Right renal cortex interstitium (tissue), 3 donors: Measurements from ENCODE around the gene TPPP. TPM values are rescaled to one million over a fixed set of nuclear protein-coding genes. Genes with fewer than 3 reads are reported as not detected.

Source experiments
- DNase-seq, 3 donors: peaks; one replicate each; pipeline ENCODE4 v3.0.0-alpha.2; 2013; ENCODE audit warnings: low read depth in 3 of 3, low spot score in 2 of 3
- polyA plus RNA-seq, 3 donors: library from polyadenylated mRNA; unstranded; fragments of 120-200 nt; gene quantifications; one replicate each; pipeline ENCODE4 v1.2.1, GENCODE V29; 2013; ENCODE audit not compliant: insufficient read length in 3 of 3

TPPP gene
- polyA plus RNA-seq, 3 donors: 2.9 to 5.5 (median 3.9) TPM

DNA sequence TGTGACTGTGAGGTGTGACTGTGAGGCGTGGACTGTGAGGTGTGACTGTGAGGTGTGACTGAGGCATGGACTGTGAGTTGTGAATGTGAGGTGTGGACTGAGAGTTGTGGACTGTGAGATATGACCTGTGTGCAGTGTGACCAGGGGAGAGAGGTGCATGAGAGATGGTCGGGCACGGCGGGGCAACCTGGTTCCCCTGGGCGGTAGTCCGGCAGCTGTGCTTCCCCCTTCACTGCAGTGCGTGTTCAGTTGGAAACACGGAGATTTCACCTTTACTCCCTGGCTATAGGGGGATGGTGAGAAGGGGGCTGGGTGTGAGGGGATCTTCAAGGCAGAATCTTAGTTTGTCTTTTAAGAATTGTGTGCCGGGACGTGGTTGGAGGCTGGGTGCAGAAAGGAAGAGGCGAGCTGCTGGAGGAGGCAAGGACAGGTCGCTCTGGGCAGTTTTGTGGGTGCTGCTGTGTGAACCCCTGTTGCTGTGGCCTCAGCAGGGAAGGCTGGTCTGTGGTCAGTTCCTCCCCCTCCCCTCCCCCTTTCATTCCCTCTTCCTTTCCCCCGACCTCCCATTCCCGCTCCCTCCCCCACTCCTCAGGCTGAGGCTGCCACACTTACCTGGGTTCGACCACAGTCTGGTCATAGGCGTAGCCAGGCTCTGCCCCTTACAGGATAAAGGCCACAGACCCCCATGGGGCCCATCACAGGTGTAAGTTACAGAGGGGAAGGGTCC lies 41.7 kb downstream of the TPPP start:
- DNase-seq: no peak

DNA sequence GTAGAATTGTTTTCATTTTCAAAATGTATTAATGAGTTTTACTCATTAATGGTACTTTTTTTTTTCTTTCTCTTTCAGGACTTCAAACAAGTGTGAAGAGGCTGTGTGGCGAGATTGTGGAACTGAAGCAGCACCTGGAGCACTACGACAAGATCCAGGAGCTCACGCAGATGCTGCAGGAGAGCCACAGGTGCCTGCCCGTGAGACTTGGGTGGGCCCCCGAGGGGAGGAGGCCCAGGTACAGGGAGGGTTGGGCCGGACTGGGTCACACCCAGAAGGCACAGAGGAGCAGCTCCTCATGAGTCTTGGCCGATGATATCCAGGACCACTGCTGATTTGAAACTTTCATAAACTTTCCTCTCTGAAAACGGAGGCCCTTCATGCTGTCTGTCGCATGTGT lies 45.4 kb downstream of the TPPP start:
- DNase-seq: no peak

DNA sequence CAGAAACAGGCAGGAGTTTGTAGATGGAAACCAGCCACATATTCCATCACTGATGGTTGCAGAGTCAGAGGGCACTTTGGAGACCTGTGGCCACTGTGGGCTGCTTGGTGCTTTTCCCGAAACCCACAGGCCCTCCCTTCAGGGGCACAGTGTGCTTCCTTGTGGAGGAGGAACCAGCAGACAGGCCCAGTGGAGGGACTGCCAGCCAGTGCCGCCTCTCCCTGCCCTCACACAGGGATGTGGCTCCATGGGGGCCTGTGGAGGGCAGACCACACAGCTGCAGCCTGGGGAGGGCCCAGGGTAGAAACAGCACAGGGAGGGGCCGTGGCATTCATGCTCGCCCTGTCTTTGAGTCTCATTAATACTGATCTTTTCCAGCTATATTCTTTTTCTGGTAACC lies 45.8 kb downstream of the TPPP start:
- no peak for DNase-seq

DNA sequence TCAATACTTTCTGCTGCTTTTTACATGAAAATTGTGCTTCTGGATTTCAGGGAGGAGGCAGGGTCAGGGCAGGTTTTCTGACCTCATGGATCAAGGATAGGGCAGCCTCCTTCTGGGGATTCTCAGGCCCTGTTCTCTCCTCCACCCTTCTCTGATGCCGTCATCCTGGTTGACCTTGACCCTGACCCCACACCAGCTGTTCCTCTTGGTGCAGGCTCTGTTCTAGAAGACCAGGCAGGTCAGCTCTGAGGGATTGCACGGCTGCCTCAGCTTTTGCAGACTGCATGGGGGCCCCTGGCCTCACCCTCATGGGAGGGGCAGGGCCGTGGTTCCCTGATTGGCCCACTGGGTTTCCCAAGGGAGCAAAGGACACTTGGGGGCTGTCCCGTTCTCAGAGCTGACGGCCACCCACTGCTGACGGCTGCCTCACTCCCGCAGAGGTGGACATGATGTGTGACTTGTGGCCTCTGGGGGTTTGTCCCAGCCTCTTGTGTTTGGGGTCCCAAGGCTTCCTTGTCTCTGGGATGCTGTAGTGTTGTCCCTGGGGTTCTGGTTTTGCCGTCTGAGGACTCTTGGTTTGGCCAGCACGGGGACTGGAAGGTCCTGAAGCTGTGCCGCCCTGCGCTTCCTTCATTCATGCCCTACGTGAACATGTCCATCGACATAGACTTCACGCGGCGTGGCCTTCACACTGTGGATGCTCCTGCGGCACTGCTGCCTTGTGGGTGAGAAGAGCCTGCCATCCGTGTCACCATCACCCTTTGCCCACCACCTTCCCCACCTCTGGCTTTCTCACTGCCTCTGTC lies 46.6 kb downstream of the TPPP start:
- DNase-seq: no peak

DNA sequence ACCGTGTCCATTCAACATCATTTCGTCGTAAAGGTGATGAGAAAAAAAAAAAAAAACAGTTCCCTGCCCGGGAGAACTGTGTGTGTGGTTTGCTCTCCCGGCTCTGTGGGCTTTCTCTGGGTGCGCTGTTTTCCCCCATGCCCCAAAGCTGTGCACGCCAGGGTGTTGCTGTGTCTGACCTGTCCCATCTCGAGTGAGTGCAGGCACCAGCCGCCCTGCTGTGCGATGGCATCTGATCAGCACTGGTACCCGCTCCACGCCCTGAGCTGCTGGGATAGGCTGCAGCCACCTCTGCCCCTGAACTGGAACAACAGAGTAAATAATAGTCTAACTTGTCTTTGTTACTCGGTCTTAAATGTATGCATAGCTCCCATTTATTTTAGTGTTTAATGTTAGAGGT lies 47.7 kb downstream of the TPPP start:
- DNase-seq: no peak

DNA sequence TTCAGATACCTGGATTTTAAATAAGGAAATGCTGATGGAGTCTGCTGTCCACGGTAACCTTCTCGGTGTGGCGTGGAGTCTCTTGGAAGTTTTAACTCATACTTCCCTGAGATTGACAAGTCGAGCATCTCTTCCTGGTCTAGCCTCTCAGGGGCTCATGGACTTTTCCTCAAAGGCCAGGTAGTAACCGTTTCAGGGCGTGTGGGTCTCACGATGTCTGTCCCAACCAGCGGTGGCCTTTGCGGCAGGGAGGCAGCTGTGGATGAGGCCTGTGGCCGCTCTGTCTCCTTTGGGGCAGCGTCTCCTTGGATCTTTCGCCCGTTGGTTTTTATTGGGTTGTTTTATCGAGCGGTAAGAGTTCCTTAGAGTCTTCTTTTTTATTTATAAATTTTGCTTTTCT lies 48.2 kb downstream of the TPPP start:
- no peak for DNase-seq

DNA sequence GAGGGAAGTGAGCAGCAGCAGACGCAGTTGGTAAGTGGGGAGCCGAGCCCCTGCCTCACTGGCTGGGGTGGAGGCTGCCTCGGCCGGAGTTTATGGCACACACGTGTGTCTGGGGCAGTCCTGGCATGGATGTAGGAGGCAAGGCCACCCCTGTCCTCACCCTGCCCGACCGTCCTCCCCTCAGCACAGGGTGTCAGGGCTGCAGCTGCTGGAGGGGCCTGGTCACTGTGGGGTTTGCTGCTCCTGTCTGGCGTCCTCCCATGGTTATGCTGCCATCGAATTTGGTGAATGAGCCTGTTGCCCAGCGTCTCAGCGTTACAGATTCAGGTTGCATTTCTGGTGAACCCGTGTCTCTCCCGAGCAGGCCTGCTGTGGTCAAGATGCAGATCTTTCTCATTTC lies 48.6 kb downstream of the TPPP start:
- DNase-seq: no peak

DNA sequence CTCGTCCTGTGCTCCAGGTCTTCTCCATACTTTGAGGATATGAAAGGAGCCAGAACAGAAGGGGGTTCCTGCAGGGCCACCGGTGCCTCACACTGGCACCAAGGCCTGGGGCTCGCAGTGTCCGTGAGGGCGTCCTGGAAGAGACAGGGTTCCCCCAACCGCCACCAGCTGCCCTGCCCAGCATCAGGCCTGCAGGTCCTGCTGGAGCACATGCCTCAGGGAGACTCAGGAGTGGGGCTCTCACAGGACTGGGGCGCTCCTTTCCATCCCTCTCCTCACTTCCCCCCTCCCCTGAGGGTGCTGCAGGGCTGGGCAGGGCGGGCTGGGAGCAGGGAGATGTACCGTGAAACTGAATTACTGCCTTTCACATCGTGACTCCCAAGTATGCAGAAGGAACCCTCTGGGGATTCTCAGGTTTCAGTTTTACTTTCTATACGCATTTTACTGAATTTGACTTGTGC lies 49.3 kb downstream of the TPPP start:
- DNase-seq: peak; percentile 5 to 30 (median 15)

DNA sequence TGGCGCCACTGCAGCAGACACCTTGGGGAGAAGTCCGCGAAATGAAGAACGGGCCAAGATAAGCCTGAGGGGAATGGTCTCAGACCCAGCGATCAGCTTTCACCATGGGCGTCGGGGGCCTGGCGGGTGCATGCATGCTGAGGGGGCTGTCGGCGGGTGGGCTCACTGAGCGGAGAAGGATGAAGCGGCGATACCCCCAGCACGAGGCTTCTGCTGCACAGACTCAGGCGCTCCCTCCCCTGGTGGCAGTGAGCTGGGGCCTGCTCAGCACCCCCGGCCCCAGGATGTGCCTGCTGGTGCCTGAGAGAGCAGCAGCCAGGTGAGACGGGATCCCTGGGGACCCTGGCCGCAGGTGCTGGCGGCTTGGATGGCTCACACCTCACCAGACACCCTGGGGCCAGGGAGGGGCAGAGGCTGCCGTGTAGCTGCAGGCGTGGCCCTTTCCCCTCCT lies 49.8 kb downstream of the TPPP start:
- no peak for DNase-seq

DNA sequence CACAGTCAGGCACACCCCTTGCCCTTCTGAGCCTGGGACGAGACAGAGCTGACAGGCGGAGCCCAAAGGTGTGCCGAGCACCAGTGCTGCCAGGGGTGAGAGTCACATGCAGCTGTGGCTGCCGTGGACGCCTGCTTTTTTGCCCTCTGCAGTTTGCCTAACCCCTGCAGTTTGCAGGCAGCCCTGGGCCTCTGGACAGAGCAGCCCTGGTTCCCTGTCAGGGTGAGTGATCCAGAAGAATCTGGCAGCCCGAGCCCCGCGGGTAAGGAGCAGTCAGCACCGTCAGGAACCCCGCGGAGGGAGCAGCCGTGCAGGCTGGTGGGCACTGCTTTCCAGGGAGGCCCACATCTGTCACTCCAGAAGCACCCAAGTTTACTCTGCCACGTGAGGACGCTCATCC lies 50.7 kb downstream of the TPPP start:
- DNase-seq: no peak

DNA sequence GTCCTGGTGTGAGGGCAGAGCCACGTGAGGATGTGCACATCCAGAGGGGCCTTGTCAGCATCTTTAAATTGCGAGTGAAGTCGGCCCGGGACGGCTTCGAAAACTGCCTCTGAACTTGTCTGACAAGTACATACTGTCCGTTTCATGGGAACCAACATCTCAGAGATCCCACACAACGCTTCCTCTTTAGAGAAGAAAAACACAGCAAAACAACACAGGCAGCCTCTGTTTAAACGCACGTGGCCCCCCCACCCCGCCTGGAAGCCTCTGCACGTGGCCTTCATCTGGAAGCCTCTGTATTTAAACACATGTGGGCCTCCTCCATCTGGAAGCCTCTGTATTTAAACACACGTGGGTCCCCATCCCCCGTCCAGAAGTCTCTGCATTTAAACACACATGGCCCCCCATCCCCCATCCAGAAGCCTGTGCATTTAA lies 51.8 kb downstream of the TPPP start:
- no peak for DNase-seq

DNA sequence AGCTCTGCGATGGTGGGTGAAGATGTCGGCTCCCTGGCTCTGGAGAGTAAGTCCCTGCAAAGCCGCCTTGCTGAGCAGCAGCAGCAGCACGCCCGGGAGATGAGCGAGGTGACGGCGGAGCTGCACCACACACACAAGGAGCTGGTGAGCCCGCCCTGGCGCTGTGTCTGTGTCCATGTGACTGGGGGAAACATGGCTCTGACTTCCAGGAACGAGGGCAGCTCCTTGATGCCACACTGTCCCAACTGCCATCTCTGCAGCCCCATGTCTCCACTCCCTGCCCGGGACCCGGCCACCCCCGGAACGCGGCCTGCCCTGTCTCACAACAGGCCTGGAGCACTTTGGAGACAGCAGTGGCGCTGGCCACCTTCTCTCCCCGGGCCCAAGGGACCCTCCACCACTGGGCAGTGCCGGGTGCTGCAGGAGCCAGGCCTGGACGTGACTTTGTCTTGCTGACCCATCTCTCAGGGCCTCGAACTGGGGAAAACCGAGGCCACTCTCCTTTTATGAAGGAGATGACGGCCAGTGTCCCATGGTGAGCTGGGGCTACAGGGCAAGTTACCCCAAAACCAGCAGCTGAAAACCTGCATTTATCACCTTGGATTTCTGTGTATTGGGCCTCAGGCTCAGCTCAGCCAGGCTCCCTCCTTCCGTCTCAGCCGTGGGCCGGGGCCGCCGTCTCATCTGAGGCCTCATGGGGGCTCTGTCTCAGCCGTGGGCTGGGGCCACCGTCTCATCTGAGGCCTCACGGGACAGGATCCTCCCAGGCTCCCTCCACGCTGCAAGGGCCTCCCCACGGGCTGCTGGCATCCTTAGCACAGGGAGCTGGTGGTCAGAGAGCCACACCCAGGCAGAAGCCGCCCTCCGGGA lies 52.5 kb downstream of the TPPP start:
- no peak for DNase-seq

DNA sequence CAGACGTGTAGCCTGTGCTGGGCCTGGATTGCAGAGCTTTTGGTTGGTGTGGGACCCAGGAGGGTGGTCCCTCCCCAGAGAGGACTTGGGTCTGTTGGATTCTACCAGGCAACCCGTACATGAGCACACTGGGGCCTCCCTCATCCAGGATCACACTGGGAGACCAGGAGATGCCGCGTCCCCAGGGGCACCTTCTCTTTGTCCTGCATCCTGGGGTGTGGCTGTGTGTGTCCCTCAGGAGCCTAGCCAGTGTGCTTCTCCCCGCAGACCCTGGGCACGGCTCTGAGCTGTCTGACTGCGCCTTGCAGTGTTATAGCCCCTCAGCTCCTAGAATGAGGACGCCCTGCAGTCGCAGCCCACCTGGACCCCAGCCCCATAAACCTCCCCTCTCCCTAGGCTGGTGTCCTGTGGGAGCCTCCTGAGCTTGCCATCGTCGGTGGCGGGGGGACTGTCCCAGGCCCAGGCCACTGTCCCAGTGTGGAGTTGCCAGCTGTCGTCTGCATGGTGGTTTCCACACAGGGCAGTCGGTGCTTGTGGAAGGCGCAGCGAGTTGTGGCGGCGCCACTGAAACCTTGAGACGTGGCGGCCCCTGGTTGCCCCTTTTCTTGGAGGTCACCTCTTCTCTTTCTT lies 53.5 kb downstream of the TPPP start:
- no peak for DNase-seq

DNA sequence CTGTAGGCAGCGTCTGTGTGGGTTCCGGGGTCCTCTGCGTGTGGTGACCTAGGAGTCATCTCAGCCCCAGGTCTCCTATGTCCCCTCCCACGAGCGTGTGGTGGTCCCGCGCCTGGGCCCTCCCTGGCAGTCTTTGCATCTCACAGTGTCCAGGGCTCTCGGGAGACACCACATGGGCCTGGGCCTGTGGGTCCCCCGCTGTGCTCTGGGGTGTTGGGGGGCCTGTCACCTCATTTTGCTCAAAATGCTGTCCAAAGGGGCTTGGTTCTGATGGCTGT lies 54.0 kb downstream of the TPPP start:
- DNase-seq: no peak

DNA sequence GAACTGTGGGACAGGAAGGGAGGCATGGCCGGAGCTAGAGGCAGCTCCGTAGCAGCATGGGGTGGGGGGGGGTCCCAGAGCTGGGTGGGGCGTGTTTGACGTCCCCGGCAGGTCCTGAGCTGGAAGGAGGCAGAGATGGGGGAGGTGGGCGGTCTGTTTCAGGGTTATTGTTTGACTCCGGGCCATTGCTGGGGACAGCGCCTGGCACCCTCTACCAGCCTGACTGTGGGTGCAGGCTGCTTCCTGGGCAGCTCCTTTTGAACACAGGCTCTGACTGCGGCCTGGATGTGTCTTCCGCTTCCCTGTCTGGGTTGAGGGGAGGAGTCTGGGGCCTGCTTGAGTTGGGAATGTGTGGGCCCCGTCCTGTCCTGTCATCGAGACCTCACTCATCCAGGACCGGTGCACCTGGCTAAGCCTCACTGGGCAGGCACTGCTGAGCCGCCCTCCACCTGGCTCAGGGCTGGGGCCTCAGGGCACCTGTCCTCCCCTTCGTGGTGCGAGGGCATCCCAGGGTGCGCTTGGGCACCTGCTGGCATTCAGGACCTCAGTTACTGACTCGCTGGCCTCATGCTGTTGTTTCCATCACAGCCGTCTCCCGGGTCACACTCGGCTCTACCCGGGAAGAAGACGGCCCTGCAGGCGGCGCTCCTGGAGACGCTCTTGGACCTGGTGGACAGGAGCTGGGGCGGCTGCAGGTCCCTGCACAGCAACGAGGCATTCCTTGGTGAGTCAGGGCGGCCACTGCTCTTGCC lies 54.5 kb downstream of the TPPP start:
- no peak for DNase-seq

DNA sequence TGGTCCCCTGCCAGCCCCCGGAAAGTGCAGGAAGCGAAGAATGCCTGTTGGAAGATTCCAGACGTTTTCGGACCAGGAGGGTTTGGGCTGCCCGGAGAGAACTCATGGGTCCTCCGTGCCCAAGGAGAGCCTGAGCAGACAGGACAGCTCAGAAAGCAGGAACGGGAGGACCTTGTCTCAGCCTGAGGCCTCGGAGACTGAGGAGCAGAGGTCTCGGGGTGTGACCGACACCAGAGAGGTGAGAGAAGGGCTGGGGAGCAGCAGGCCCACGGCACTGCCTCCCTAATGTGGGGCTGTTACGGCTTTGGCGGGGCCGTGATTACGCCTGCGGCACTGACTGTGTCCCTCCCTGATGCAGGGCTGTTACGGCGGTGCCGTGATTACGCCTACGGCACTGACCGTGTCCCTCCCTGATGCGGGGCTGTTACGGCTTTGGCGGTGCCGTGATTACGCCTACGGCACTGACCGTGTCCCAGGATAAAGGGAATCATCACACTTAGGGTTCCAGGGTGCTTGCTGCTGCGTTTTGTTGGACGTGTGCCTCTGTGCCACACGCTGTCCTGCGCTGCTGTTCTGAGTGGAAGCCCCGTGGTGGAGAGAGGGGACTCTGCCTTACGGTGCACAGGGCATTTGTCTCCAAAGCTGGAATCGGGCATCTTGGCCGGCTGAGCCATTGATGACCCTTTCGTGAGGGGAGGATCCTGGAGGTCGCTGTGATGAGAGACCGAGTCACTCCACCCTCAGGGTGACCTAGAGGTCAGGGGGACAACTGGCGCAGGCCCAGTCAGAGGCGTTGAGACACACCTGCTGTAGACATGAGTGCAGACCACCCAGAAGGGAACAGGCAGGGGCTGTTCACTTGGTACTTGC lies 55.3 kb downstream of the TPPP start:
- no peak for DNase-seq

DNA sequence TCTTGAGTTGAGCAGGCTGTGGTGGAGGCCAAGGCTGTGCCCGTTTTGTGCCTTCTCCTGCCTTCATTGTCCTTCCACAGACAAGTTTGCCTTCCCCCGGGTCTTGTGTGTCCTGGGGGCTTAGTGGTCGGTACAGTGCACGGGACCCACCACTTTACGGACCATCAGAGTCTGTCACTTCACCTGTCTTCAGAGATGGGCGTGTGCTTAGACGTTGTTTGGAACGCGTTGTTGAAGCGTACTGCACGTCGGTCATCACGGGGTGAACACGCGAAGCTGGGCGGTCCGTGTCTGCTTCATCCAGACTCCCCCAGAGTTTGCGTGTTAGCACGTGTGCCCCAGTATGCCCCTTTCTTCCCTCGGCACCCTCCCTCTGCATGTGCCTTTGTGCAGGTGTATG lies 56.2 kb downstream of the TPPP start:
- no peak for DNase-seq

DNA sequence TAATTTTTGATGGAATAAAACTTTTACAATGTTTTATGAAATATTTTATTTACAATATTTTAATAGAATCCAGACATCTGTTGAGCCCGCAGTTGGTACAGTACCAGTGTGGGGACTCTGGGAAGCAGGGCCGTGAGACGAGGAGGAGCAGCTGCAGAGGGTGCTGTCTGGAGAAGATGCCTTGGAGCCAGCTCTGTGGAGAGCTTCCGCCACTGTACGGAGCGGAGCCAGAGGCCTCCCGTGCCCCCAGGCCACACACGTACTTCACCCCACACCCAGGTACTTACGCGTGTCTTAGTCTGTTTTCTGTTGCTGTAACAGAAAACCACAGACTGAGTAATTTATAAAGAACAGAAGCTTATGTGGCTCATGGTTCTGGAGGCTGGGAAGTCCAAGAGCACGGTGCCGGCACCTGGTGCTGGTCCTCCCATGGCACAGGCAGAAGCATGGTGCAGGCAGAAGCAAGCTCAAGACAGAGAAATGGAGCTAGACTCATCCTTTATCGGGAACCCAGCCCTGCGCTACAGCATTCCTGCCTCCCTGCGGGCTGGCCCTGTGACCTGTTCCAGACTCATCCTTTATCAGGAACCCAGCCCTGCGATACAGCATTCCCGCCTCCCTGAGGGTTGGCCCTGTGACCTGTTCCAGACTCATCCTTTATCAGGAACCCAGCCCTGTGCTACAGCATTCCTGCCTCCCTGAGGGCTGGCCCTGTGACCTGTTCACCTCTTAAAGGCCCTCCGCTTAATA lies 57.7 kb downstream of the TPPP start:
- no peak for DNase-seq

DNA sequence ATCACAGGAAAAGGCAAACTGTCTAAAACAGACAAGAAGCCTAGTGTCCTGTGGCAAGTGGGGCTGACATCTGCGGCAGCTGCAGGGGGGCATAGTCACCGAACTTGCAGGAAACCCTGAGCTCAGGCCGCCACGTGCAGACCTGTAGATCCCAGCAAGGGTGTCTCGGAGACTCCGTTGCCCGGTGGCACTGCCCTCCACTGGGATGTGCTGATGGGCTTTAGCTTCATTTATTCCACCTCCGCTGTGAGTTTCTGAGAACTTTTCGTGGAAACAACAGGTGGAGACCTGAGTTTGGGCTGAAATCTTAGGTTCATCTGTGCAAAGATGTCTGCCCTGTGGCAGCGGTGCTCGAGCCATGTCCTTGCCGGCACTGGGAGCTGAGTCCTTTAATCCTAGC lies 59.0 kb downstream of the TPPP start:
- no peak for DNase-seq
